Neural progenitor cell (in vitro differentiated cells): ENCODE results near the gene SMIM41.
"Not testable (repeated sequence)": the region's sequence is repeated elsewhere in the genome, so short reads cannot be mapped to it uniquely, and the experiment has no call there.

Source experiments
- CTCF ChIP-seq: fragments of 200-600 bp; sonication (generic); IDR thresholded peaks from 2 replicates; pipeline ENCODE4 v1.5.1; 2017; ENCODE audit warnings: antibody characterized with exemption, mild to moderate bottlenecking
- EZH2 ChIP-seq: fragments of 200-600 bp; sonication (generic); IDR thresholded peaks from 2 replicates; pipeline ENCODE4 v1.6.1; 2017; ENCODE audit warnings: antibody characterized with exemption, mild to moderate bottlenecking, moderate library complexity

- TF ChIP-seq CTCF, EZH2: not testable (repeated sequence)
Measured at GRCh38 chr12:52104431-52105089, 25.1 kb downstream of the SMIM41 start.
